ENCODE data around the gene RNF8.
A peak's percentile ranks its signal among the peaks of the same experiment; 100 is the strongest.
"Not testable (repeated sequence)": the region's sequence is repeated elsewhere in the genome, so short reads cannot be mapped to it uniquely, and the experiment has no call there.

The RNF8 gene

GRCh38 chr6:37321516-37322415 lies 32.0 kb upstream of the RNF8 start:
- DNase-seq: no peak

GRCh38 chr6:37323580-37323979 lies 30.2 kb upstream of the RNF8 start:
- DNase-seq: no peak

- DNase-seq: no peak
These were observed 29.4 kb upstream of the RNF8 start for GRCh38 chr6:37324131-37325033.

GRCh38 chr6:37330345-37330744 lies 23.4 kb upstream of the RNF8 start:
- not testable (repeated sequence) for DNase-seq

GRCh38 chr6:37331047-37331446 lies 22.7 kb upstream of the RNF8 start:
- DNase-seq: no peak

GRCh38 chr6:37332894-37333293 lies 20.9 kb upstream of the RNF8 start:
- DNase-seq: no peak

- DNase-seq: no peak
These were observed 19.7 kb upstream of the RNF8 start for GRCh38 chr6:37334047-37334446.

- DNase-seq: not testable (repeated sequence)
These were observed 15.5 kb upstream of the RNF8 start for GRCh38 chr6:37338317-37338716.

GRCh38 chr6:37338745-37339255 lies 15.0 kb upstream of the RNF8 start:
- no peak for DNase-seq

- no peak for DNase-seq
These were observed 13.8 kb upstream of the RNF8 start for GRCh38 chr6:37339741-37340638.

- no peak for DNase-seq
These were observed 13.2 kb upstream of the RNF8 start for GRCh38 chr6:37340639-37340943.

- DNase-seq: no peak
These were observed 10.5 kb upstream of the RNF8 start for GRCh38 chr6:37343248-37343647.

- no peak for DNase-seq
These were observed 9.5 kb upstream of the RNF8 start for GRCh38 chr6:37344308-37344707.

- DNase-seq: not testable (repeated sequence)
These were observed 8.0 kb upstream of the RNF8 start for GRCh38 chr6:37345804-37346203.

GRCh38 chr6:37347177-37347576 lies 6.6 kb upstream of the RNF8 start:
- DNase-seq: no peak

GRCh38 chr6:37347670-37348111 lies 6.1 kb upstream of the RNF8 start:
- no peak for DNase-seq

- no peak for DNase-seq
These were observed 2.8 kb upstream of the RNF8 start for GRCh38 chr6:37351027-37351426.

GRCh38 chr6:37352384-37352783 lies 1.4 kb upstream of the RNF8 start:
- no peak for DNase-seq

- peak in 1 of 6 experiments; percentile 10 for DNase-seq
These were observed 972 bp downstream of the RNF8 start for GRCh38 chr6:37354526-37355384.

- no peak for DNase-seq
These were observed 3.5 kb downstream of the RNF8 start for GRCh38 chr6:37357288-37357687.

GRCh38 chr6:37357860-37358259 lies 4.1 kb downstream of the RNF8 start:
- no peak for DNase-seq

- no peak for DNase-seq
These were observed 5.3 kb downstream of the RNF8 start for GRCh38 chr6:37359039-37359438.

Data from stimulated activated naive CD4-positive, alpha-beta T cell (primary cell).